ENCODE data around the gene MYH7B.

DNA sequence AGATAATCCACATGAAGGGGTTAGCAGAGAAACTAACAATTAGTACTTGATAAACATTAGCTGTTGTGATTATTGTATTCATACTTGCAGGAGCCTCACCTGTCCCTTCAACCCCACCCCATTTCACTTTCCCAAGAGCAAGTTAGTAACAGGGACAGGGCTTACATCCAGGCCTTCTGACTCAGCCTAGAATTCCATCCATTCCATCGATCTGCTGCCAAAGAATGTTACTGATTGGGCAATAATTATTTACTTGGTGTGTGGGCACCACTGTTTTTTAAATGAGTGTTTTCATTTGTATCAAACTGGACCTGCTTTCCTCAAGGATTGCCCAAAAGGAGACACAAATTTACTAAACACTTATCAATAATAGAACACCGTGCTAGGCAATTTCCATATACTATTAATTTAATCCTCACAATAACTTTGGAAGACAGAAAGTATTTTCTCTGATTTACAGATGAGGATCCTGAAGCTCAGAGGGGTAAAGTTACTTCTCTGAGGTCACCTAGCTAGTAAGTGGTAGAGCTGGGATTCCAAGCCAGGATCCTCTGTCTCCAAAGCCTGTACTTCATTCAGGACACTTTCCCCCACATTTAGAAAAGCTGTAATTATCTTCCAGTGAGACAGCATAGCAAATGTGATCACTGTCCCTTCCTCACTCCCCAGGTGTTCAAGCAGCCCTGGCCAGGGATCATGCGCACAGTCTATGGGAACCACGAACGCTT, 32.9 kb upstream of the MYH7B start:
- TF ChIP-seq SP1 (CRISPR knock-in tag; conservative IDR thresholded peaks at IDR 0.05) (no peak), ZNF121 (CRISPR knock-in tag; IDR thresholded peaks at IDR 0.05) (no peak), JUN (CRISPR knock-in tag; IDR thresholded peaks at IDR 0.05) (no peak)
- TF ChIP-seq, protein P1, sequence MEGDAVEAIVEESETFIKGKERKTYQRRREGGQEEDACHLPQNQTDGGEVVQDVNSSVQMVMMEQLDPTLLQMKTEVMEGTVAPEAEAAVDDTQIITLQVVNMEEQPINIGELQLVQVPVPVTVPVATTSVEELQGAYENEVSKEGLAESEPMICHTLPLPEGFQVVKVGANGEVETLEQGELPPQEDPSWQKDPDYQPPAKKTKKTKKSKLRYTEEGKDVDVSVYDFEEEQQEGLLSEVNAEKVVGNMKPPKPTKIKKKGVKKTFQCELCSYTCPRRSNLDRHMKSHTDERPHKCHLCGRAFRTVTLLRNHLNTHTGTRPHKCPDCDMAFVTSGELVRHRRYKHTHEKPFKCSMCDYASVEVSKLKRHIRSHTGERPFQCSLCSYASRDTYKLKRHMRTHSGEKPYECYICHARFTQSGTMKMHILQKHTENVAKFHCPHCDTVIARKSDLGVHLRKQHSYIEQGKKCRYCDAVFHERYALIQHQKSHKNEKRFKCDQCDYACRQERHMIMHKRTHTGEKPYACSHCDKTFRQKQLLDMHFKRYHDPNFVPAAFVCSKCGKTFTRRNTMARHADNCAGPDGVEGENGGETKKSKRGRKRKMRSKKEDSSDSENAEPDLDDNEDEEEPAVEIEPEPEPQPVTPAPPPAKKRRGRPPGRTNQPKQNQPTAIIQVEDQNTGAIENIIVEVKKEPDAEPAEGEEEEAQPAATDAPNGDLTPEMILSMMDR (IDR thresholded peaks at IDR 0.05), result no peak

Measured in WTC11 (cell line).